GM12892 (cell line): ENCODE data around the gene NQO2.

ENCODE experiments used
- POLR2A ChIP-seq: IDR thresholded peaks from 2 replicates; pipeline ENCODE4 v1.6.1; 2011; ENCODE audit warnings: low read depth, low read length, control low read depth
- POLR2AphosphoS5 ChIP-seq: IDR thresholded peaks from 2 replicates; pipeline ENCODE4 v1.6.1; 2011; ENCODE audit warnings: low read depth, low read length, control low read depth
- TAF1 ChIP-seq: IDR thresholded peaks from 2 replicates; pipeline ENCODE4 v1.6.1; 2011; ENCODE audit warnings: low read depth, mild to moderate bottlenecking, control low read depth, low read length, borderline replicate concordance

GRCh38 chr6:2960935-2961334, 38.8 kb upstream of the NQO2 start:
- TF ChIP-seq TAF1 (no peak), POLR2AphosphoS5 (no peak), POLR2A (no peak)
